Smooth muscle cell (in vitro differentiated cells): ENCODE measurements around the gene CLCA2. TPM values are rescaled to one million over a fixed set of nuclear protein-coding genes. Genes with fewer than 3 reads are reported as not detected.

Experiments
- DNase-seq: peaks from one replicate; lab custom pipeline; 2025; ENCODE audit not compliant: unreplicated experiment; lab: John Stamatoyannopoulos, UW
- H2AFZ ChIP-seq: fragments of 200-600 bp; sonication (generic); 2 replicates; pipeline ENCODE4 v1.6.0; 2016; ENCODE audit warnings: antibody characterized with exemption, low read depth, mild to moderate bottlenecking
- H3F3A ChIP-seq: fragments of 200-600 bp; sonication (generic); 2 replicates; pipeline ENCODE4 v1.6.0; 2017; ENCODE audit warnings: antibody characterized with exemption, low read depth
- H3K27ac ChIP-seq: fragments of 200-600 bp; sonication (generic); 2 replicates; pipeline ENCODE4 v1.5.1; 2016; ENCODE audit warnings: low read depth, mild to moderate bottlenecking
- H3K27me3 ChIP-seq: fragments of 200-600 bp; sonication (generic); 2 replicates; pipeline ENCODE4 v1.6.1; 2016; ENCODE audit warnings: low read depth, mild to moderate bottlenecking
- H3K36me3 ChIP-seq: fragments of 200-600 bp; sonication (generic); 2 replicates; pipeline ENCODE4 v1.5.1; 2016; ENCODE audit warnings: low read depth
- H3K4me1 ChIP-seq: fragments of 200-600 bp; sonication (generic); 2 replicates; pipeline ENCODE4 v1.5.1; 2016; ENCODE audit warnings: low read depth
- H3K4me2 ChIP-seq: fragments of 200-600 bp; sonication (generic); 2 replicates; pipeline ENCODE4 v1.6.0; 2016; ENCODE audit warnings: mild to moderate bottlenecking
- H3K4me3 ChIP-seq: fragments of 200-600 bp; sonication (generic); 2 replicates; pipeline ENCODE4 v1.5.1; 2016; ENCODE audit warnings: mild to moderate bottlenecking
- H3K79me2 ChIP-seq: fragments of 200-600 bp; sonication (generic); 2 replicates; pipeline ENCODE4 v1.6.0; 2016; ENCODE audit warnings: low read depth, mild to moderate bottlenecking
- H3K9ac ChIP-seq: fragments of 200-600 bp; sonication (generic); 2 replicates; pipeline ENCODE4 v1.6.0; 2016; ENCODE audit warnings: low read depth
- H3K9me3 ChIP-seq: fragments of 200-600 bp; sonication (generic); replicated peaks from 2 replicates; pipeline ENCODE4 v1.5.1; 2016; ENCODE audit warnings: low read depth
- H4K20me1 ChIP-seq: fragments of 200-600 bp; sonication (generic); 2 replicates; pipeline ENCODE4 v1.6.0; 2016; ENCODE audit warnings: low read depth
- WGBS: methylation state at CpG from one replicate; pipeline ENCODE4 v1.1.7; 2016; ENCODE audit warnings: low lambda C conversion rate; 5-methylcytosine and 5-hydroxymethylcytosine counted together
- polyA plus RNA-seq: library from polyadenylated mRNA; unstranded; fragments of >200 nt; fragmentation: Nextera tagmentation; extraction: Ambion mirVana; gene quantifications from 2 replicates; pipeline ENCODE4 v1.2.1, GENCODE V29; 2016
- total RNA-seq: library from RNA; depleted of rRNA; stranded (reverse); fragments of >200 nt; gene quantifications from 2 replicates; pipeline ENCODE4 v1.2.3, GENCODE V29; 2014
- TF ChIP-seq, protein P1 (sequence below): fragments of 200-600 bp; sonication (generic); IDR thresholded peaks from 2 replicates; pipeline ENCODE4 v1.5.1; 2017; ENCODE audit warnings: borderline replicate concordance, mild to moderate bottlenecking, antibody characterized with exemption; ENCODE audit not compliant: insufficient read depth, poor library complexity, severe bottlenecking

The CLCA2 gene
- total and polyA plus RNA-seq, 2 experiments from 2014 or later, result 1.00 to 24.2 TPM

GRCh38 chr1:86387916-86388627, 35.9 kb upstream of the CLCA2 start:
- Histone ChIP-seq H3K27me3 (no peaks in the 10 kb centered on the region), H4K20me1 (peaks cover 59% of the 10 kb centered on the region), H3K4me1 (no peaks in the 10 kb centered on the region), H2AFZ (no peak overlapping the region), H3K27ac (no peak overlapping the region), H3K79me2 (peaks cover 65% of the 10 kb centered on the region), H3K4me3 (no peak overlapping the region), H3K9ac (no peak overlapping the region), H3F3A (no peaks in the 10 kb centered on the region), H3K36me3 (no peaks in the 10 kb centered on the region), H3K4me2 (no peak overlapping the region), H3K9me3 (no peaks in the 10 kb centered on the region)
- 90% methylated on average over 3 of the region's 3 CpGs for WGBS
- DNase-seq, result no peak
- TF ChIP-seq, protein P1, sequence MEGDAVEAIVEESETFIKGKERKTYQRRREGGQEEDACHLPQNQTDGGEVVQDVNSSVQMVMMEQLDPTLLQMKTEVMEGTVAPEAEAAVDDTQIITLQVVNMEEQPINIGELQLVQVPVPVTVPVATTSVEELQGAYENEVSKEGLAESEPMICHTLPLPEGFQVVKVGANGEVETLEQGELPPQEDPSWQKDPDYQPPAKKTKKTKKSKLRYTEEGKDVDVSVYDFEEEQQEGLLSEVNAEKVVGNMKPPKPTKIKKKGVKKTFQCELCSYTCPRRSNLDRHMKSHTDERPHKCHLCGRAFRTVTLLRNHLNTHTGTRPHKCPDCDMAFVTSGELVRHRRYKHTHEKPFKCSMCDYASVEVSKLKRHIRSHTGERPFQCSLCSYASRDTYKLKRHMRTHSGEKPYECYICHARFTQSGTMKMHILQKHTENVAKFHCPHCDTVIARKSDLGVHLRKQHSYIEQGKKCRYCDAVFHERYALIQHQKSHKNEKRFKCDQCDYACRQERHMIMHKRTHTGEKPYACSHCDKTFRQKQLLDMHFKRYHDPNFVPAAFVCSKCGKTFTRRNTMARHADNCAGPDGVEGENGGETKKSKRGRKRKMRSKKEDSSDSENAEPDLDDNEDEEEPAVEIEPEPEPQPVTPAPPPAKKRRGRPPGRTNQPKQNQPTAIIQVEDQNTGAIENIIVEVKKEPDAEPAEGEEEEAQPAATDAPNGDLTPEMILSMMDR, result no peak

GRCh38 chr1:86388777-86389176, 35.2 kb upstream of the CLCA2 start:
- no peak overlapping the region for H3K4me2 ChIP-seq
- peaks cover 59% of the 10 kb centered on the region for H4K20me1 ChIP-seq
- peaks cover 72% of the 10 kb centered on the region for H3K79me2 ChIP-seq
- no peak overlapping the region for H3K4me3 ChIP-seq
- H2AFZ ChIP-seq, result no peak overlapping the region
- H3F3A ChIP-seq, result no peaks in the 10 kb centered on the region
- no peak overlapping the region for H3K27ac ChIP-seq
- H3K4me1 ChIP-seq, result no peaks in the 10 kb centered on the region
- no peak overlapping the region for H3K9ac ChIP-seq
- H3K27me3 ChIP-seq, result no peaks in the 10 kb centered on the region
- no peak for DNase-seq
- no peaks in the 10 kb centered on the region for H3K36me3 ChIP-seq
- TF ChIP-seq, protein P1, result no peak
- H3K9me3 ChIP-seq, result no peaks in the 10 kb centered on the region

DNA sequence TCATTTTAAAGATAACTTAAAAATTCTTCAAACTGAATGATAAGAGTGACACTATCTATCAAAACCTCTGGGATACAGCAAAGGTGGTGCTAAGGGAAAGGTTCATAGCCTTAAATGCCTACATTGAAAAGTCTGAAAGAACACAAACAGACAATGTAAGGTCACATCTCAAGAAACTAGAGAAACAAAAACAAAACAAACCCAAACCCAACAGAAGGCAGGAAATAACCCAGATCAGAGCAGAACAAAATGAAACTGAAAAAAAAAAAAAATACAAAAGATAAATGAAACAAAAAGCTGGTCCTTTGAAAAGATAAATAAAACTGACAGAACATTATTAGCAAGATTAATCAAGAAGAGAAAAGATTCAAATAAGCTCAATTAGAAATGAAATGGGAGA, 34.7 kb upstream of the CLCA2 start:
- TF ChIP-seq, protein P1, result no peak
- no peak overlapping the region for H3K4me2 ChIP-seq
- H2AFZ ChIP-seq, result no peak overlapping the region

GRCh38 chr1:86394416-86394815, 29.6 kb upstream of the CLCA2 start:
- Histone ChIP-seq H3F3A (no peaks in the 10 kb centered on the region), H3K4me3 (peak overlapping the region; percentile 82), H3K36me3 (no peaks in the 10 kb centered on the region), H3K27me3 (peaks cover 7% of the 10 kb centered on the region), H3K9ac (no peak overlapping the region), H3K9me3 (no peaks in the 10 kb centered on the region), H4K20me1 (peaks cover 19% of the 10 kb centered on the region), H3K79me2 (peaks cover 64% of the 10 kb centered on the region), H3K27ac (no peak overlapping the region), H2AFZ (no peak overlapping the region), H3K4me1 (peaks cover 17% of the 10 kb centered on the region), H3K4me2 (peak overlapping the region; percentile 89)
- 70% methylated on average over 2 of the region's 2 CpGs for WGBS
- TF ChIP-seq, protein P1, result no peak
- DNase-seq, result no peak

More for the DNA sequence above, 34.7 kb upstream of the CLCA2 start:
- Histone ChIP-seq H3F3A (no peaks in the 10 kb centered on the region), H3K4me1 (peaks cover under 1% of the 10 kb centered on the region), H3K36me3 (no peaks in the 10 kb centered on the region), H3K79me2 (peaks cover 77% of the 10 kb centered on the region), H3K27ac (no peak overlapping the region), H3K9ac (no peak overlapping the region), H4K20me1 (peaks cover 59% of the 10 kb centered on the region), H3K27me3 (no peaks in the 10 kb centered on the region), H3K9me3 (no peaks in the 10 kb centered on the region), H3K4me3 (no peak overlapping the region)
- DNase-seq, result no peak
